ENCODE data around the gene SEMA6A.

The SEMA6A gene

GRCh38 chr5:116396476-116397099 is 178.0 kb downstream of the SEMA6A start:
- no peak for FAIRE-seq

GRCh38 chr5:116395631-116396203 is 178.9 kb downstream of the SEMA6A start:
- FAIRE-seq = no peak

GRCh38 chr5:116395226-116395625 is 179.4 kb downstream of the SEMA6A start:
- no peak for FAIRE-seq

- FAIRE-seq = no peak
Measured at GRCh38 chr5:116394186-116394867, 180.3 kb downstream of the SEMA6A start.

Measured in colon (tissue), 2 donors.